ENCODE data around the gene ITPKB.

The ITPKB gene

DNA sequence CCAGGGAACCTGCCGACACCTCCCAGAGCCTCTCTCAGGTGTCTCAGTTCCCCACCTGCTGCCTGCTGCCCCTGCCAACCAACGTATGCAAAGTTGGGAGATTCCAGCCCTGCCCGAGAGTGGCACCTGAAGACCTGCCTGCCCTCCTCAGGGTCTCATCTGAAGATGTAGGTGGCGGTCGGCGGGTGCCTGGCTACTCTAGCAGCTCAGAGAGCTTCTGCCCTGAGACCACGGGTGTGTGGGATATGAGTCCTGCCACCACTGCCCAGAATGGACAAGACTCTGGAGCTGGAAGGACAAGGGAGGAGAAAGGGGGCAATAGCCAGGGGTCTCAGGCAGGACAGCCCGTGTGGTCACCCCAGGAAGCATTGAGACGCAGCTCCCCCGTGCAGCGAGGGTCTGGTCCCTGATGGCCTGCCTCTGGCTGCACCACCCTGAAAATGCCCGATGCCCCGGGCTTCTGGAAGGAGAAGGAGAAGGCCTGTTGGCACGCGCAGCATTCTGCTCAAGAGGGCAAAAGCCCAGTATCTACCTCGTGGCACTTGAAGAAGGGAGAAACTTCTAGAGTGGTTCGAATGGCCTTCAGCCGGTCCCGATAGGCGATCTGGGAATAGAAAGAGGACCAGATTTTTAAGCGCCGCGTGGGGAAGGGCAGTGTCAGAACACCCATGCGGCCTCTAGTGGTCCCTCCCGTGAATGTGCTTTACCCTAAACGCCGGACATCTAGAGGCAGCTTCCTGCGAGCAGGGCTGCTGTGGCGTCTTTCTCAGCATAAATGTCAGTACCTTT is 101.7 kb downstream of the ITPKB start:
- no peak for DNase-seq (ENCODE audit: low read depth)

DNA sequence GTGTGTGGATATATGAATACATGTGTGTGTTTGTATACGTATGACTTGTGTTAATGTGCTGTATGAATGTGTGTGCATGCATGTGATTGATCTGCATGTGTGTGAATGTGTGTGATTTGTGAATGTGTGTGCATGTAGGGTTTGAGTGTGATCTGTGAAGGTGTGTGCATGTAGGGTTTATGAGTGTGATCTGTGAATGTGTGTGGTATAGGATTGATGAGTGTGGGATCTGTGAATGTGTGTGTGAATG is 102.3 kb downstream of the ITPKB start:
- no peak for DNase-seq (ENCODE audit: low read depth)

DNA sequence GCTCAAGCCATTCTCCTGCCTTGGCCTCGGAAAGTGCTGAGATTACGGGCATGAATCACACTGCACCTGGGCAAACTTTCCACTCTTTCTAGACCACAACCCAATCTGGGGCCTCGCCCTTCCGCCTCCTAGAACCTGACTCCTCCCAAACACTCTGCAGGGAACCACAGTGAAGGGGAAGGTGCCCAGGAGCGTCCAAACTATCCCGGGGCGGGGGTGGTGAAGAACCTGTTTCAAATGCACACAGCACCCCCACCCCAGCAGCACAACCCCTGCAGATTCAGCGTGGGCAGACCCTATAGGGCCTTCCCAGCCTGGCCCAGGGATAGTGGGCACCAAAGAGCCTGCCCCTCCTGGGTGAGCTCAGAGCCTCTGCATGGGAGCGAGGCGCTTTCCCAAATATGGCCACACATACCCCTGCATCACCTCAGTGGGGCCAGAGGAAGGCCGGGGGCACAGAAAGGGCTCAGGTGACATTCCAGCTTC is 103.6 kb downstream of the ITPKB start:
- peak; percentile 40 for DNase-seq (ENCODE audit: low read depth)

DNA sequence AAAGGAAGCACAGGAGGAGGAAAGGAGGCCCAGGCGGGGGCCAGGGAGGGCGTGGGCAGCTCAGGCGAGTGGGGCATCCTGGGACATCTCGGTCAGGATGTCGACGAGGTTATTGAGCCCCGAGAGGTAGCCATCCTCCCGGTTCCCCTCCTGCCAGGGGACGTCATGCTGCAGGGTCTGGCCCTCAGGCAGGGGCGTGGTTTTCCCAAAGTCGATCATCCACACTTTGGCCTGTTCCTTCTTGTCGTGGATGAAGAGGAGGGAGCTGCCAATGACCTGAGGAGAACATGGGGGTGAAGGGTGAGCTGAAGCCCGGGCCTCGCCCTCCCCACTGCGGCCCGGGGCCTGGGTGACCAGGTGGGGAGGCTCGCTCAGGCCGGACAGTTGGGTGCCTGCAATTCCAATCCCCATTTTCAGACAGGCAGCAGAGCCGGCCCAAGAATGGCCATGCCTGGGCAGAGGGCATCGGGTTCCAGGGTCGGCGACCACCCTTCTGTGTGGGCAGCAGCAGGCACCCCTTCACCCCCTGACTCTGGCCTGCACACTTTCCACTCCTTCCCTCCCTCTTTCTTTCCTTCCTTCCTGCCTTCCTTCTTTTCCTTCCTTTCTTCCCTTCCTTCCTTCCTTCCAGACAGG is 104.4 kb downstream of the ITPKB start:
- no peak for DNase-seq (ENCODE audit: low read depth)

DNA sequence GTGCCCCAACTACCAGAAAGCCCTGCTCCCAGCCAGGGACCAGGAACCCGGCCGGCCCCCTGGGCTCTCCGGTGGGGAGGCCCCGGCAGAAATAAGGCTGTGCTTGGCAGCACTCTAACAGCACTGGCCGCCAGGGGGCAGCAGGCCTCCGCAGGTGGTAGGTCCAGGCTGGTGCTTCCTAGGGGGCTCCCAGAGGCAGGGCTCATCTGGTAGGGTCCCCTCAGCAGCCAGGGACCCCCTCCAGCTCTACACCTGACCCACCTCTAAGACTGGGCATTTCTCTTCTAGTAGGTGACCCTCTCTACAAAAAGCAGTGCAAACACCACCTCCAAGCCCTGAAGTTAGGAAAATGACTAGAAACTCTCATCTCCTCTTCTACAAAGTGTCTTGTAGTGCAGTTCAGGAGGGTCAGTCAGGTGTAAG is 104.9 kb downstream of the ITPKB start:
- DNase-seq (ENCODE audit: low read depth), result peak; percentile 59

DNA sequence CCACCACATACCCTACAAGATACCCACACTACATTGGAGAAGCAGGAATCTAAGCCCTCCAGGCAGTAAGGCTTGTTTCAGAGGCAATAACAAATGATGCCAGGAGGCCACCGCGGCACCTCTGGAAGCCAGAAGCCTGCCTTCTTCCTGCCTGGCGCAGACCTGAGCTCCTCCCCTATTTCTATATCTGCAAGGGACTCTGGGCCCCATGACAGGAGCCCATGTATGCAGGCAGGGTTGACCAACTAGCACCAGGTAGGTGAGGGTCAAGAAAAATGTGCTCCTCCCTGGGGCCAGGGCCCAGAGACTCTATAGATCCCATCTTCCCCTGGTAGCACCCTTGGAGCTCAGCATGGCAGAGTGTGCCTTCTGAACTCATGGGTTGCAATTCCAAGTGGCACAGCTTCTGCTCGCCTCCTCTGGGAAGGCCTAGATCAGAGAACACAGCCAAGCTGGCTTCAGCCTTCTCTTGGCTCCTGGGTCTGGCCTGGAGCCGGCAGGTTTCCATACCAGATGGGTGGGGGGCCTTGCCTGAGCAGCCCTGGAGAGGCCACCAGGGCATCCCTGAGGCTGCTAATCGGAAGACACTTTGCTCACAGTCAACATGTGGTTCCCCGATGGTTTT is 105.4 kb downstream of the ITPKB start:
- no peak for DNase-seq (ENCODE audit: low read depth)

DNA sequence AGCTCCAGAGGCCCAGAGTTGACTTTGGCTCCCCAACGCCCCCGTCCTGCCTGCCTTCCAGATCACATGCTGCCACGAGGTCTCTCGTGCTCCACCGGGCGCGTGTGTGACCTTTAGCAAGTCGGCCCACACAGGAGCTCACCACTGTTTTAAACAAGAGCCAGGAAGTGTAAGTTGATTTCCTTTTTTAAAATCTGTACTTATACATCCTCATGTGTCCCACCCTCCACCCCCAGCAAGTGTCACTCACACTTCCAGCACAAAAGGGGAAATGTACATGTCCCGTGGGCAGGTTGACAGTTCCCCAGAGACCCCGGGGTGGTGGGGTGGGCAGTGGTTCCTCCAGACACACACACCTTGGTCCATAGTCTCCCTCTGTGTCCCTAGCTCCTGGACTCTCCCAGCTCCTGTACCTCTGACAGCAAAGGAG is 106.1 kb downstream of the ITPKB start:
- DNase-seq (ENCODE audit: low read depth), result no peak

DNA sequence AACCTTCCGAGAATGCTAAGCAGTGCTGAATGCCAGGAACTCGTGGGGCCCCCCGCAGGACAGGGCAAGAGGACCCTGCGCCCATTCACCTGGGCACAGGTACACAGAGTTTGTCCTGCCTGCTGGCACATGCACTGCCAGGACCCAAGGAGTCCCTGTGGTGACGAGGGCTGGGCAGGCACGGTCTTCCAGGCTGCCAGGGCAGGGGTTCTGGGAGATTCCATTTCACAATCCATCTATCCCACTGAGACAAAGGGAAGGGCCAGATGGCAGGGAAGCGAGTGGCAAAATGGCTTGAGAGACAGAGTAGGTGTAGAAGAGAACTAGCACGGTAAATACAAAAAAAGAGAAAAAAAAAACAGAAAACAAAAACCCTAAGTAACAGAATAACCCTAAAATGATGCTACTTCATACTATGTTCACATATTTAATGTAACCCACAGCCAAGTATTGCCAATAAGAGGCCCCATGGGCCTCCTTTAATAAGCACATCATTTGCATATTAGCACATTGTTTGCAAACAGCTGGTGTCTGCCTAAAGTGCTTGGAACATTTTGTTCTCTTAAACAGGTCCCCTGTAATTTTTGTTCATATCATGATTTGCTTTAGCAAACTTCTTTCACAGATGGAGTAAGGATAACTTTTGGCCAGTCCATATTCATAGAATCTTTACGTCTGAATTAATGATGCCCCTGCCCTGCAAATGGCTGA is 106.8 kb downstream of the ITPKB start:
- DNase-seq (ENCODE audit: low read depth), result no peak

DNA sequence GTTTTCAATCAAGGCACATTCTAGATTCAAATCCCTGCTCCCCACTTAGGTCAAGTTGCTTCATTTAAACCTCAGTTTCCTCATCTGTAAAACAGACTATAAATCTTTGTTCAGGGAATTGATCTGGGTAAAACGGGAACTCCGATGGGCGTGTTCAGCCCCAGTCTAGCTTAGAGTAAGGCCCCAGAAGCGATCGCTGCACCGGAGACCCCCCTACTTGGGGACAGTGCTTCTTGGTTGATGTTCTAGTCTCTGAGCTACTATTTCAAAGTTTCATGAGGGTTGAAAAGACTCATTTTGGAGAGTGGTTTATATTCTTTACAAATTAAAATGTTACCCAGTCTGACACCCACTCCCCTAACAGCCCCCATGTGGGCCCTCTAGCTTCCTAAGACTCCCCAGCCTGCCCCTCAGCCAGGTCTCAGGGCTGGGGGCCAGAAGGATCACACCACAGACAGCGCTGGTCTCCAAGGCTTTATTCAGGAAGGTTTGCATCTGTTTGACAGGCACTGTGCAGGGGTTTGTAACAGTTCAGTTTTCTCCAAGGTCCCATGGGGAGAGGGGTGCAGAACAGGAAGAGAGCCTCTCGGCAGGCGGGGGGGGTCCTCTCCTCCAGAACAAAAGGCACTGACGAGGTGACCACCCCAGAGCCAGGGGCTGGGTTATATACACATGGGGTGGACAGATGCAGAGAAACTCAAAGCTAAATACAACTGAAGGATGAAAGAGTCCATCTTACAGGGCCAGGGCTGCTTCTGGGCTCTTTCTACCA is 107.7 kb downstream of the ITPKB start:
- DNase-seq (ENCODE audit: low read depth), result no peak

DNA sequence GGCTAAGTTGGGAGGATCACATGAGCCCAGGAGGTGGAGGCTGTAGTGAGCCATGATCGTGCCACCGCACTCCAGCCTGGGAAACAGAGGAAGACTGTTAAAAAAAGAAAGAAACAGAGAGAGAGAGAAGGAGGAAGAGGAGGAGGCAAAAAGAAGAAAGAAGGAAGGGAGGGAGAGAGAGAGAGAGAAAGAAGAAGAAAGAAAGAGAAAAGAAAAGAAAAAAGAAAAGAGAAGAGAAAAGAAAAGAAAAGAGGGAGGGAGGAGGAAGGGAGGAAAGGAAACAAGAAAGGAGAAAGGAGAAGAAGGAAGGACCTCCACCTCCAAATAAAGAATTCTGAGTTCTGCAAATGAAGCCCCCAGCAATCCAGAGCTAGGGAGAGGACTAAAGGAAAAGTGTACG is 108.5 kb downstream of the ITPKB start:
- no peak for DNase-seq (ENCODE audit: low read depth)

DNA sequence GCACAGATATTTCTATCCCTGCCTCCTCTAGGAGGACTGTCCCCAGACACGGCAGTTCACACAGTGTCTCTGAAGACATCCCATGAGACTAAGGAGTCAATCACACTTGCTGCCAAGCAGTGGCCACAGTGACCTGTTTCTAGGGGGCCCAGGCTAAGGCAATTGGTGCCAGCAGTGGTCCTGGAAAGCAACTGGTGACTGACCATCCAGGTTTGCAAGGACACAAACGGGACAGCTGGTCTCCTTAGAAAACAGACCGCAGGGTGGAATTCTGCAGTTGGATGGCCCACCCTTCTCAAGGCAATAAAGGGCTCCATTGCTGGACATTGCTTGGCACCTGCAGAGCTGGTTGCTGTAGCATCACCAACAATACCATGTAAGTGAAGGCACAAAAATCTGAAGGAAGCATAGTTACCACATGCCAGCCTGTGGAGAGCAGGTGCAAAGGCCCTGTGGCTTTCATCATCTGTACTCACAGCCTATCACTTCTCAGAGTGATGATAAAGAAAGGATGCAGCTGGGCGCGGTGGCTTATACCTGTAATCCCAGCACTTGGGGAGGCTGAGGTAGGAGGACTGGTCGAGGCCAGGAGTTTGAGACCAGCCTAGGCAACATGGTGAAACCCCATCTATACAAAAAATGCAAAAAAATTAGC is 109.1 kb downstream of the ITPKB start:
- DNase-seq (ENCODE audit: low read depth), result no peak

DNA sequence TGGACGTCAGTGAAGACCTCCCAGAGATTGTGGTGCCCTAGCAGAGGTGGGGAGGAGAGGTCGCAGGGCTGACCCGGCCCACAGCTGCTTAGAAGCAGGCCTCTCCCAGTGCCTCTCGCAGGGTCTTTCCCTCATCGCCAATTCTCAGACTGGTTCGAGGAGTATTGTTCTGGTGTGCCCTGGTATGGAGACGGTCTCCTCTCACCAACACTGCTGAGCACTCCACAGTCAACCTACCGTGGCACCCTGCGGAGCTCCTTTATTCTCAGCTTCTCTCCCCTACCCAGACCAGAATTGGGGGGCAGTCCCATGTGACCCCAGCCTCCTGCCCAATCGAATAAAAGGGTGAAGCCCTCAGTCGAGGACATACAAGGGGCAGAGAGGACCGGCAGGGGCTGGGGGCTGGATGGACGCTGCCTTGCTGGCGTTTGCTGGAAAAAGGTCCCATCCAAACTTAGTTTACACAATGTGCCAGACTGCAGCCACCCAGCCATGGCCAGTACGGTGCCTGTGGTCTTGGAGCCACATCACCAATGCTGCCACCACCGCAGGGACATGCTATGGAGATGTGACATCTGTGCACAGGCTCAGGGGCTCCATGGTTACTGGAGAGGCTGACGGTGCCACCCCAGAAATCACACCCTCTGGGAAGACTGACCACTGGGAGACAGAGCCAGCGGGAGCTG is 109.7 kb downstream of the ITPKB start:
- DNase-seq (ENCODE audit: low read depth), result no peak

DNA sequence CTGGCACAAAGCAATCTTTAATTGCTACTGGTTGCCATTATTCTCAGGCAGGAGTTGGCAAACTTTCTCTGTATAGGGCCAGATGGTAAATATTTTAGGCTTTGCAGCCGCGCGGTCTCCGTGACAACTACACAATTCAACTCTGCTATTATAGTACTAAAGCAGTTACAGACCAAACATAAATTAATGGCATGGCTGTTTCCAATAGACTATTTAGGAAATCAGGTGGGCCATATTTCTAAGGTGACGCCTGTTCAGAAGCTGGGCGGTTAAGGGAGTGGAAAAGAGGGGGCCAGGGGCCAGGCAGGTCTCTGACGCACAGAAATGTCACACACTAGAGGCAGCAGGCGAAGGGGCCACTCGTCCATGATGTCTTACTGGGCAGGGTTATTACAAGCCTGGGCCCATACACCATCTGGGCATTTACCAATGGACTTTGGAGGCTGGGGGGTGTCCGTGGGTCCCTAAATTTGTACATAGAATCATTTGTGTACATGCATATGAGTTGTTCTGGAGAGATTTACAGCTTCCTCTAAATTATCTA is 110.4 kb downstream of the ITPKB start:
- DNase-seq (ENCODE audit: low read depth), result no peak

DNA sequence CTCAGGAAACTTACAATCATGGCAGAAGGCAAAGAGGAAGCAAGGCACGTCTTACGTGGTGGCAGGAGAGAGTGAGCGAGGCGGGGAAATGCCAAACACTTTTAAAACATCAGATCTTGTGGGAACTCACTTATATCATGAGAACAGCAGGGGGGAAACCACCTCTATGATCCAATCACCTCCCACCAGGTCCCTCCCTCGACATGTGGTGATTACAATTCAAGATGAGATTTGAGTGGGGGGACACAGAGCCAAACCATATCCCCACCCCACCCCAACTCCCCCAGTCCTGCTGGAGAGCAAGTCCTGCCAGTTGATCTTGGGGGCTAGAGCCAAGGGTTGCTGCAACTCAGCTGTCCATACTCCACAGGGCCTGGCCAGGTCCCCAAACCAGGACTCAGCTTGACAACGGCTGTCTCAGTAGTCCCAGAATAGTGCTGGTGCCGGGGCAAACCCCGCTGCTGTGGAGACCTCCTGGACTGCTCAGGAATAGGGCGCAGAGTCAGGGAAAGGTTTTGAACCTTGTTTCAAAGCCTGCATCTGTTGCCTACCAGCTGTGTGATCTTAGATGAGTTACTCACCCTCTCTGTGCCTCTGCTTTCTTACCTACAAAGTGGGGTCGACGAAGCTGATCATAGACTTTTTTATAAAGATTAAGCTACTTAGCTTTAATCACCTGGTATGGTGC is 111.0 kb downstream of the ITPKB start:
- DNase-seq (ENCODE audit: low read depth), result no peak

DNA sequence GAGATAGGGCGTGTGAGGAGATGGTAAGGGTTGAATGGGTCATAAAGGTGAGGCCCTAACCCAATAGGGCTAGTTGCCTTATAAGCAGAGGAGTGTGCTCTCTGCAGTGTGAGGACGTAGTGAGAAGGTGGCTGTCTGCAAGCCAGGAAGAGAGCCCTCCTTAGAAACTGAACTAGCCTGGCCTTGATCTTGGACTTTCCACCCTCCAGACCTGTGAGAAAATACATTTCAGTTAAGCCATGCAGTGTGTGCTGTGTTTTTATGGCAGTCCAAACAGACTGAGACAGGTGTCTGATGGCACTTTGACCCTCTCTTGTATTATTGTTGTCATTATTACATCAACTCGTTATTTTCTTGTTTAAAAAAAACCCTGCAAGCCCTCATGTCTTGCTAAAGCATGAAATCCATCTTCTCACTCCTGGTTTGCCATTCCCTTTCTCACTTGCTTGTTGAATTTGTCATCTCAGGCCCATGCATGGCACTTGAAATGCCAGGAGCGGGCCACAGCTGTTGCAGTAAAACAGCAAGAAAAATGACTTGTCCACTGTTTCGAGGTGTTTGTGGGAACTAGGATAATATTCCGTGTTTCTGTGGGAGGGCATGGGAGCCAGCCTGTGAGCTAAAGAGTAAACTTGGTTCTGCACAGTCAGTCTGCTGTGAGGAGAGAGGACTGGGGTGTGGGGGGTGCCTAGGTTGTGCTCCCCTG is 111.9 kb downstream of the ITPKB start:
- no peak for DNase-seq (ENCODE audit: low read depth)

DNA sequence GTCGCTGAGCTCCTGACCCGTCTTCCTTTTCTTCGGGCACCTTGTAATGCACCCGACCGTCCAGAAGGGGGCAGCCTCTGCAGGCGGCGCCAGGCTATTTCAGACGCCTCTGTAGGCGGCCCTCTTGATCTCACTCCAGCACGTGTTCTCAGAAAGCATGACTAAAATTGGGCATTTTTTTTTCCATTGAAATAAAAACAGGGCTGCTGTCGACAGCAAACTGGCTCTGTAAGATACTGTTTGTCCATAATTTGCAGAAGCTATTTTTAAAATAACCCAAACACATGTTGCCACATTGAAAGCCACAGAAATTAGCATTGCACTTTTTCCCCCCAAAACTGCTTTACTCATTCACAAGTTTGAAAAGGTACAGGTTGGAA is 112.5 kb downstream of the ITPKB start:
- peak; percentile 40 for DNase-seq (ENCODE audit: low read depth)

DNA sequence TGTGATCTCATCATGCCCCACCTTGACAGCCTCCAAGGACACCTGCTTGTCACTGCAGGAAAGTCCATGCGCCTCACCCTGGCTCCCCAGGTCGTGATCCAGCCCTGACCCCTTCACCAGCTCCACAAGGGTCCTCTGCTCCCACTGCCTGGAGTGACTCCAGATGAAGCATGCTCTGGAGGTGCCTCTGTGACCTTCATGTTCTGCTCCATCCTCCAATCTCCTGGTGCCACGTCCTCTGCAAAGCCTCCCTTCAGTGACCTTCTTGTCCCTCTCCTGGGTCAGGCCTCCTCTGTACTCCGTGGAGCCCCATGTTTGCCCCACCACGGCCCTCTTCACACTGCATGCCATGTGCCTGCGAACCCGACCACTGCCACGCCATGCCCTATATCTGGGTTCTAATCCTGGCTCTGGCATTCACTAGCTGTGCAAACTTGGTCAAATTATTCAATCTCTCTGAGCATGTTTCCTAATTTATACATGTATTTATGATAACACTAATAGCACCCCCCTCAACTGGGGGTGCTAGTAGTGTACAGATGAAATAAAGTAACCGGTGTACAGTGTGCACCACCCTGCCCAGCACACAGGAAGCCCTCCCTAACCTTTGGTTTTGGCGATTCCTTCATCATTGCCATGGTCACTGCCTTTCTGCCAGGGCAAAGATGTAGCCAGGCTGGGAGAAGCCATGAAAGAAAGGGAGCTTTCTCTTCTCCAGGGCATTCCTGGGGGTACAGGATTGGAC is 113.1 kb downstream of the ITPKB start:
- DNase-seq (ENCODE audit: low read depth), result no peak

DNA sequence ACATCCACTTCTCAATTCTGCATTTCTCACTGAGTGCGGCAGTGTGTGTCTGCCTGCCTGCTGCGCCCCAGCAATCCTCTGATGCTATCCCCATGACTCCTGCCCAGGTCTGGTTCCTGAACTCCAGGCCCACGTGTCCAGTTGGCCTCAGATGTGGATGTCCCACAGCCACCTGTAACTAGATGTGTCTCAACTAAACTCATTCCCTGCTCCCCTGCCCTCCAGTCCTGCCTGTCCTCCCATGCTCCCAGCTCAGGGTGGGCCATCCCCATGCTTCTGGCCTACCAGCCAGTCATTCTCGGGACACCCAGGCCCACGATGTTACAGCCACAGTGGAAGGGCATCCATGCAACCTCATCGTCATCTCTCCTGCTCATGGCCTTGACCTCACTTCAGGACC is 113.8 kb downstream of the ITPKB start:
- no peak for DNase-seq (ENCODE audit: low read depth)

DNA sequence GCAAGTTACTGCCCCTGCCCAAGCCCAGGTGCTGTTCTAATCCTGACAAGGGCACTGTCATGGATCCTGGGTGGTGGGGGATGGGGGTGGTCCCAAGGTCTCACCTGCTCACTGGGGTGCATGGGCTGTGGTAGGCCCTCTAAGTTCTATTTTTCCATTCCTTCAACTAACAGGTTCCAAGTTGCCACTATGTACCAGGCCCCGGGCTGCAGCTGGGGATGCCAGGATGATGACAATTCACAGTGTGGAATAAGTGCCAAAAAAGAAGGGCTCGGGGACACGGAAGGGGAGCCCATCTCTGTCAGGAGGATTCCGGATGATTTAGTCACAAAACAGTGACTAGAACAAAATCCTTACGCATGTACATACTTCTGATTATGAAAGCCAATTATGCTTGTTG is 114.6 kb downstream of the ITPKB start:
- DNase-seq (ENCODE audit: low read depth), result no peak

All from T-helper 22 cell (primary cell).